ENCODE measurements around the gene USP44. TPM values are rescaled to one million over a fixed set of nuclear protein-coding genes. Genes with fewer than 3 reads are reported as not detected.
"Not testable (repeated sequence)": the region's sequence is repeated elsewhere in the genome, so short reads cannot be mapped to it uniquely, and the experiment has no call there.

USP44 gene
- polyA plus RNA-seq, 1 donor = 0.93 TPM

DNA sequence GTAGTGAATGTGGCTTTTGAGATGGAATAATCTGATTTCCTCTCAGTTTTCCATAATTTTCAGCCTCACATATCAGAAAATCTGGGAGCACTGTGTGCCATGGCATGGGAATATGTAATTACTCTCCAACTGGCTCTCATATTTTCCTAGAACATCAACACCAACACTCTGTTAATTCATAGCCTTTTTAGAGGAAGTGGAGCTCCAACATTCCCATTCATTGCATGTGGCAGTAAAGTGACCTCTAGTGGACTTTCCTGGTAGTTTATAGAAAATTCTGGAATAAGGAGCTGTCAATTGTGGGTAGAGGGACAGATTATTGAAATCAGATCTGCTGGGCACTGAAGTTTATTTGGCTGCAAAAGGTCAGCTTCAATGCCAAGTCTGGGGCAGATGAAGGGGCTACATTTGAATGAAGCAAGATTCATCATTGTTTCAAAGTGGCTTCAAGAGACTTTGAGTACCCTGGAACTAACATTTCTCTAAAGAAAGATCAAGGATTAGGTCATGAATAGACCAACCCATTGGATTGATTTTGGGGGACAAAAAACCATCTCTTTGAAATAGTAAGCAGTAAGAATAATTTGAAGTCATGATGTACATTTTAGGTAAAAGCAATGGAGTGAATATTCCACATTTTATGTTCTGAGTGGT, 23.6 kb upstream of the USP44 start:
- no peaks in the 10 kb centered on the region for H3K27me3 ChIP-seq (ENCODE audit: control insufficient read depth, insufficient read depth, low read length)
- H3K4me1 ChIP-seq (ENCODE audit: control insufficient read depth, insufficient read depth, low read length) = no peaks in the 10 kb centered on the region
- H3K4me3 ChIP-seq (ENCODE audit: low read length) = no peak overlapping the region
- H3K27ac ChIP-seq (ENCODE audit: low read length) = no peak overlapping the region
- peak; percentile 14 to 50 for DNase-seq
- H3K9me3 ChIP-seq (ENCODE audit: control insufficient read depth, low read depth, low read length) = no peaks in the 10 kb centered on the region
- no peaks in the 10 kb centered on the region for H3K36me3 ChIP-seq (ENCODE audit: control insufficient read depth, insufficient read depth, low read length)

DNA sequence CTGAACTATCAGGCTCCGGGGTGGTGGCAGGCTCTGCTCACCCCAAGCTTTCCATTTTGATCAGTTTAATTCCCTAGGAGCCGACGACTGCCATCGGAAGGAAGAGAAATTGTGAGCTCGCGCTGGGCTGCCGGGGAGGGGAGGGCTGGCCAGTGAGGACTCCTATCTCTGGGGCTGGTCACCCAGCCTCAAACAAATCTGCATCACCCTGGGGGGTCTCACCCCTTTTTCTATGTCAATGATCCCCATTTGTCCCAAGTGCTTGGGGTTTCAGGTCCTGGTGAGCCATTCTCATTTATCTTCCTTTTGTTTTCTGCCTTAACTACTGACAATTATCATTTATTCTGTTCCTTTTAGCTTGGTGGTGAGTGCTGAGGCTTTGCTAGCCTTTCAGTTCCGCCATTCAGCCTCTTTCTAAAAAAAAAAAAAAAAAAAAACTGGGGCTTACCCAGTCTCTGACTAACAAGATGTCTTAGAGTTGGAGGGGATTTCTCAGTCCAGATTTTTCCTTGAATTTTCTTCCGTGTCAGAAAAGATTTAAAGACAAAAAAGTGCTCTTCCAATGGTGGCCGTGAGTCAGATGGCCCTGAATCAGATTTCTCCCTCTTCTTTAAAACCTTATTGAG, 22.8 kb upstream of the USP44 start:
- Histone ChIP-seq H3K27ac (ENCODE audit: low read length) (no peak overlapping the region), H3K4me3 (ENCODE audit: low read length) (no peak overlapping the region), H3K36me3 (ENCODE audit: control insufficient read depth, insufficient read depth, low read length) (no peaks in the 10 kb centered on the region), H3K27me3 (ENCODE audit: control insufficient read depth, insufficient read depth, low read length) (no peaks in the 10 kb centered on the region), H3K9me3 (ENCODE audit: control insufficient read depth, low read depth, low read length) (no peaks in the 10 kb centered on the region), H3K4me1 (ENCODE audit: control insufficient read depth, insufficient read depth, low read length) (no peaks in the 10 kb centered on the region)
- DNase-seq = no peak
- WGBS (ENCODE audit: insufficient coverage, low lambda C conversion rate) = no CpG with 5 or more reads among the region's 10 CpGs

DNA sequence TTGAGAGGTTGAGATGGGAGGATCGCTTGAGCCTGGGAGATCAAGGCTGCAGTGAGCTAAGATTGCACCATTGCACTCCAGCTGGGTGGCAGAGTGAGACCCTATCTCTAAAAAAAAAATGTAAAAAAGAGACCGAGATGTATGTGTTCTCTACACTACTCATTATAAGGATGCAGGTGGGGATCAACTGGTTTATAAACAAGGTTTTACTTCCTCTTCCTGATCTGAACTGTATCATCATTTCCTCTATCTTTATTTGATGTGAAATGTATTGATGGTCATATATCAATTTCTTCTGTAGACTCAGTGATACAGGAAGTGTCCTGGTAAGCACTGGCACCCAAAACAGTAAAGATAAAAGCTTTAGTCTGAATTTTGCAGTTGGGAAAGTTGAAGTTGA, 20.1 kb upstream of the USP44 start:
- Histone ChIP-seq H3K4me1 (ENCODE audit: control insufficient read depth, insufficient read depth, low read length) (no peaks in the 10 kb centered on the region), H3K27ac (ENCODE audit: low read length) (no peak overlapping the region), H3K9me3 (ENCODE audit: control insufficient read depth, low read depth, low read length) (no peaks in the 10 kb centered on the region), H3K36me3 (ENCODE audit: control insufficient read depth, insufficient read depth, low read length) (no peaks in the 10 kb centered on the region), H3K27me3 (ENCODE audit: control insufficient read depth, insufficient read depth, low read length) (no peaks in the 10 kb centered on the region), H3K4me3 (ENCODE audit: low read length) (no peak overlapping the region)
- DNase-seq = no peak
- WGBS (ENCODE audit: insufficient coverage, low lambda C conversion rate) = 67% methylated on average over 1 of the region's 2 CpGs

DNA sequence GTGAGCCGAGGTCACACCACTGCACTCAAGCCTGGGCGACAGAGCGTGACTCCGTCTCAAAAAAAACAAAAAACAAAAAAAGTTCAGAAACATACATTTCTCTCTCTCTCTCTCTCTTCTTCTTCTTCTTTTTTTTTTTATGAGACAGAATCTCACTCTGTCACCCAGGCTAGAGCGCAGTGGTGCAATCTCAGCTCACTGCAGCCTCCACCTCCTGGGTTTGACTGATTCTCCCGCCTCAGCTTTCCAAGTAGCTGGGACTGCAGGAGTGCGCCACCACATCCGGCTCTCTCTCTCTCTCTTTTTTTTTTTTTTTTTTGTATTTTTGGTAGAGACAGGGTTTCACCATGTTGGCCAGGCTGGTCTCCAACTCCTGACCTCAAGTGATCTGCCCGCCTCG, 16.8 kb upstream of the USP44 start:
- H3K4me3 ChIP-seq (ENCODE audit: low read length); H3K9me3 ChIP-seq (ENCODE audit: control insufficient read depth, low read depth, low read length); H3K36me3 ChIP-seq (ENCODE audit: control insufficient read depth, insufficient read depth, low read length); H3K4me1 ChIP-seq (ENCODE audit: control insufficient read depth, insufficient read depth, low read length); H3K27me3 ChIP-seq (ENCODE audit: control insufficient read depth, insufficient read depth, low read length); DNase-seq; H3K27ac ChIP-seq (ENCODE audit: low read length): not testable (repeated sequence)
- WGBS (ENCODE audit: insufficient coverage, low lambda C conversion rate) = 100% methylated on average over 1 of the region's 10 CpGs

DNA sequence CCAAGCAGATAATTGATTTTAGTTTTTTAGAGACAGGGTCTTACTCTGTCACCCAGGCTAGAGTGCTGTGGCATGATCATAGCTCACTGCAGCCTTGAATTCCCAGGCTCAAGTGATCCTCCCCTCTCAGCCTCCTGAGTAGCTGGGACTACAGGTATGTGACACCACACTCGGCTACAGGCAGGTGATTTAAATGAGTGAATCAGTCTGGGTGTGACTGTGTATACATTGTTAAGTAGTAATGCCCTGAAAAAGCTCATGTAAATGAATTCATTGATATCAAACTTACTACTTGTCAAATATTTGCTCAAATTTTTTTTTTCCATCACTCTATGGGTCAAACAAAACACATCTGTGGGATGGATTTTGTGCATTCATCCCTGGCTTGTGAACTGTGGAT, 6.3 kb upstream of the USP44 start:
- H3K36me3 ChIP-seq (ENCODE audit: control insufficient read depth, insufficient read depth, low read length) = no peaks in the 10 kb centered on the region
- no peak overlapping the region for H3K4me3 ChIP-seq (ENCODE audit: low read length)
- WGBS (ENCODE audit: insufficient coverage, low lambda C conversion rate) = no CpG with 5 or more reads among the region's 1 CpG
- H3K27me3 ChIP-seq (ENCODE audit: control insufficient read depth, insufficient read depth, low read length) = no peaks in the 10 kb centered on the region
- DNase-seq = no peak
- peaks cover 7% of the 10 kb centered on the region for H3K4me1 ChIP-seq (ENCODE audit: control insufficient read depth, insufficient read depth, low read length)
- no peaks in the 10 kb centered on the region for H3K9me3 ChIP-seq (ENCODE audit: control insufficient read depth, low read depth, low read length)
- no peak overlapping the region for H3K27ac ChIP-seq (ENCODE audit: low read length)

DNA sequence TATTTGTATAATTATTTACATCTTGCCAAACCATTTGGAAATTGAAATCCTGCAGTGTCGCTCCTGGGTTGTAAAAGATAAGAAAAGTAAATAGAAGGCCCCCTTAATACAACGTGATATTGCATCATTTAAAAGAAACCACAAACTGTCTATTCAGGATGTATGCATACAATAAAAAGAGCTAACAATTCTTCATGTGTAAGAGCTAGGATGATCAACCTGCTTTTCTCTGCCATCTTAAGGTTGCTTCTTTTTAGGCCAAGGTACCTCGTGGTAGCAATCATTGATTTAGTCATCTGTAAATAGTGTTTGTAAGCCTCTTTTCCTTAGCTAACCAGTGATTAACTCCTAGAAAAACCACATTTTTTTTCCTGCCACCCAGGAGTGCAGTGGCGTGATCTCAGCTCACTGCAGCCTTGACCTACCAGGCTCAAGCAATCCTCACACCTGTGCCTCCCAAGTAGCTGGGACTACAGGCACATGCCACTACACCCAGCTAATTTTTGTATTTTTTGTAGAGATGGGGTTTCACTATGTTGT, 3.3 kb upstream of the USP44 start:
- peaks cover 13% of the 10 kb centered on the region for H3K27me3 ChIP-seq (ENCODE audit: control insufficient read depth, insufficient read depth, low read length)
- peaks cover 7% of the 10 kb centered on the region for H3K4me1 ChIP-seq (ENCODE audit: control insufficient read depth, insufficient read depth, low read length)
- WGBS (ENCODE audit: insufficient coverage, low lambda C conversion rate) = no CpG with 5 or more reads among the region's 4 CpGs
- DNase-seq = peak in 1 of 2 donors; percentile 33
- no peak overlapping the region for H3K27ac ChIP-seq (ENCODE audit: low read length)
- H3K9me3 ChIP-seq (ENCODE audit: control insufficient read depth, low read depth, low read length) = peaks cover 2% of the 10 kb centered on the region
- no peaks in the 10 kb centered on the region for H3K36me3 ChIP-seq (ENCODE audit: control insufficient read depth, insufficient read depth, low read length)
- H3K4me3 ChIP-seq (ENCODE audit: low read length) = no peak overlapping the region

DNA sequence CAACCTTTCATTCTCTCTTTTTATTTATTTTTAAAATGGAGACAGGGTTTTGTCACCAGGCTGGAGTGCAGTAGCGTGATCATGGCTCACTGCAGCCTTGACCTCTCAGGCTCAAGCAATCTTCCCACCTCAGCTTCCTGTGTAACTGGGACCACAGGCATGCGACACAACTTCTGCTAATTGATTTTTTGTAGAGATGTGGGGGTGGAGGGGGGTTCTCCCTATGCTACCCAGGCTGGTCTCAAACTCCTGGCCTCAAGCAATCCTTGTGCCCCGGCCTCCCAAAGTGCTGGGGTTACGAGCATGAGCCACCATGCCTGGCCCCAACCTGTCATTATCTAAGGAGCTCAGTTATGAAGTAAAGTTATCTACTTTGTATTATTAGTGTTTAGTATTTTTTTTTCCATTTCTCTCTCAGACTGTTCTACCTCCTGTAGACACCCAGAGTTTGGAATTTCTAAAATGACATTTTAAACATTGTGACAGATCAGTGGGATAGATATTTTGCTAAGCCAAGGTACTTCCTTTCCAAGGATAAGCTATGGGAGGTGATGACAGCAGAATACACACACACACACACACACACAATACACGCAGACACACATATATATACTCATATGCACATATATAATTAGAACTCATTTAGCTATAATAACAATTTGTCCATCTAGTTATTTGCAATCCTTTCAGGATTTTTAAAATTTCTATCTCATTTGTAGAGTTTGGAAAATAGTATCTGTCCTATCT, 2.1 kb upstream of the USP44 start:
- Histone ChIP-seq H3K4me1 (ENCODE audit: control insufficient read depth, insufficient read depth, low read length) (peaks cover 7% of the 10 kb centered on the region), H3K36me3 (ENCODE audit: control insufficient read depth, insufficient read depth, low read length) (no peaks in the 10 kb centered on the region), H3K9me3 (ENCODE audit: control insufficient read depth, low read depth, low read length) (peaks cover 3% of the 10 kb centered on the region), H3K27ac (ENCODE audit: low read length) (no peak overlapping the region), H3K27me3 (ENCODE audit: control insufficient read depth, insufficient read depth, low read length) (peaks cover 24% of the 10 kb centered on the region), H3K4me3 (ENCODE audit: low read length) (no peak overlapping the region)
- DNase-seq = no peak
- no CpG with 5 or more reads among the region's 5 CpGs for WGBS (ENCODE audit: insufficient coverage, low lambda C conversion rate)

DNA sequence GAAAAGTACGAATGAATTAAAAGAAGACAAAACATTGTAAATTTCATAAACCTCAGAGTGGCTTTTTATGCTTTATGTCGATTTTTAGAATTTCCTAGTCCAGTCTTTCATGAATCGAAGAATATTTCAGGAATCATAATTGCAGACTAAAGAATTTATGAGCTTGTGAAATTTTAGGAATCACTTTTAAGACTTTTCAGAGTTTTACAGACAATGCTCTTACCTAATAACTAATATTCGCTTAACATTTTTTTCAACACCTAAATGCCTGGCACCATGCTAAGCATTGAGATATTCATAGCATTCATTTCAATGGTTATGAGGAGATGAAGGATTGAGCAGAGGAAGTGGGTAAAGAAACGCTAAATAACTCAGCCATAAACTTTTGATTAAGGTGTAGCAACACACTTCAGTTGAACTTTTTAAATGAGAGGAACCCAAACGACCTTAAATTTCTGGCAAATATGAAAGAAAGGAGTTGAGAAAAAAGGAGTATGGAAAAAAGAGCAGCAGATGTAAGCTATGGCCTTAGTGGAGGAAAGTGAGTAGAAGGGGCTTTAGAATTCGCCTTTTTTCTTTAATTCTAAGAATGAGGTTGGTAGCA, 739 bp upstream of the USP44 start:
- Histone ChIP-seq H3K27ac (ENCODE audit: low read length) (no peak overlapping the region), H3K36me3 (ENCODE audit: control insufficient read depth, insufficient read depth, low read length) (no peaks in the 10 kb centered on the region), H3K27me3 (ENCODE audit: control insufficient read depth, insufficient read depth, low read length) (peaks cover 37% of the 10 kb centered on the region), H3K4me1 (ENCODE audit: control insufficient read depth, insufficient read depth, low read length) (peaks cover 12% of the 10 kb centered on the region), H3K9me3 (ENCODE audit: control insufficient read depth, low read depth, low read length) (peaks cover 7% of the 10 kb centered on the region), H3K4me3 (ENCODE audit: low read length) (no peak overlapping the region)
- no peak for DNase-seq
- WGBS (ENCODE audit: insufficient coverage, low lambda C conversion rate) = 87% methylated on average over 3 of the region's 7 CpGs

DNA sequence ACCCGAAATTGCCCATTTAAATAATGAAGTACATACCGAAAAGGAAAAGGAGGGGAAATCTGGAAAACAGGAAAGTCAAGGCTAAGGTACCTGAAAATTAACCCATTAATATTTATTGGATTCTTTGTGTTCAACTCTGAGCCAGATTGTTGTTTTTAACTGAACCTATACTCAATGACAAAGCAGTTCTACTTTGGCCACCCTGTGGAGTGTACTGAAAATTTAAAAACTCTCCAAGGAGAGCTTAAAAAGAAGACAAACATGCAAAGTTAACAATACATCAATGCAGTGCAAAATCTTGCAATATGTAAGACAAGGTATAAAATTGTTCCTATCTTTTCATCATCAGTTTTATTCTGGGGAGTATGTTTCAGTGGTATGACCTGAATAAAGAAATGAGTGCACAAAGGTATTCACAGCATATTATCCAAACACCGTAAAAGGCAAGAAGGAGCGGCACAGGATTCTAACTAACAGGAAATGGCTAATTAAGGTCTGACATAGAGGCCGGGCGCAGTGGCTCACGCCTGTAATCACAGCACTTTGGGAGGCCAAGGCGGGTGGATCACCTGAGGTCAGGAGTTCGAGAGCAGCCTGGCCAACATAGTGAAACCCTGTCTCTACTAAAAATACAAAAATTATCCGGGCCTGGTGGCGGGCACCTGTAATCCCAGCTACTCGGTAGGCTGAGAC, 1.7 kb downstream of the USP44 start:
- Histone ChIP-seq H3K4me1 (ENCODE audit: control insufficient read depth, insufficient read depth, low read length) (peaks cover 7% of the 10 kb centered on the region), H3K27ac (ENCODE audit: low read length) (no peak overlapping the region), H3K4me3 (ENCODE audit: low read length) (no peak overlapping the region), H3K27me3 (ENCODE audit: control insufficient read depth, insufficient read depth, low read length) (peaks cover 49% of the 10 kb centered on the region), H3K9me3 (ENCODE audit: control insufficient read depth, low read depth, low read length) (peaks cover 7% of the 10 kb centered on the region), H3K36me3 (ENCODE audit: control insufficient read depth, insufficient read depth, low read length) (no peaks in the 10 kb centered on the region)
- DNase-seq = no peak
- WGBS (ENCODE audit: insufficient coverage, low lambda C conversion rate) = 40% methylated on average over 2 of the region's 12 CpGs

All from large intestine (tissue), 3 donors.